Astrocyte of the spinal cord (primary cell): ENCODE measurements around the gene TAOK1.

ENCODE experiments used
- DNase-seq: peaks from one replicate; pipeline ENCODE4 v3.0.0; 2011; ENCODE audit warnings: low read depth, low spot score
- H3K4me3 ChIP-seq: 2 replicates; pipeline ENCODE4 v1.5.1; 2011; ENCODE audit warnings: low read depth, mild to moderate bottlenecking, low read length, moderate library complexity
- CTCF ChIP-seq: IDR thresholded peaks from 2 replicates; pipeline ENCODE4 v1.5.1; 2012; ENCODE audit warnings: low read depth, mild to moderate bottlenecking, low read length, inconsistent platforms
- in situ Hi-C: cut with HindIII; loops from 2 replicates; pipeline ENCODE4 v1.10.0; 2017; ENCODE audit warnings: low sequenced_read_pairs

Gene TAOK1

GRCh38 chr17:29560316-29560715 is 170.2 kb downstream of the TAOK1 start:
- no peak for TF ChIP-seq CTCF
- DNase-seq = no peak
- in situ Hi-C loops = no loop called here
- no peak overlapping the region for H3K4me3 ChIP-seq

GRCh38 chr17:29561554-29562517 is 171.7 kb downstream of the TAOK1 start:
- no peak overlapping the region for H3K4me3 ChIP-seq
- no peak for TF ChIP-seq CTCF
- in situ Hi-C loops = no loop called here
- no peak for DNase-seq

GRCh38 chr17:29562615-29563014 is 172.5 kb downstream of the TAOK1 start:
- no peak for DNase-seq
- H3K4me3 ChIP-seq = no peak overlapping the region
- no peak for TF ChIP-seq CTCF
- in situ Hi-C loops = no loop called here

GRCh38 chr17:29563816-29564215 is 173.7 kb downstream of the TAOK1 start:
- TF ChIP-seq CTCF = no peak
- in situ Hi-C loops = no loop called here
- DNase-seq = no peak
- H3K4me3 ChIP-seq = no peak overlapping the region

GRCh38 chr17:29565643-29566472 is 175.7 kb downstream of the TAOK1 start:
- H3K4me3 ChIP-seq = peak overlapping the region; percentile 43
- in situ Hi-C loops = no loop called here
- no peak for DNase-seq
- TF ChIP-seq CTCF = peak; percentile 26

GRCh38 chr17:29566473-29567303 is 176.5 kb downstream of the TAOK1 start, which contains the start of gene ABHD15:
Gene ABHD15, minus strand, starts transcription at chr17:29567037. Its CDS starts 71 bp downstream, at chr17:29566966.
- no peak for TF ChIP-seq CTCF
- in situ Hi-C loops = no loop called here
- peak within 1 kb of the TSS; percentile 74 for H3K4me3 ChIP-seq
- peak; percentile 62 for DNase-seq
